Vagina (tissue), 2 donors: Measurements from ENCODE around the gene YIF1B.

ENCODE experiments used
- POLR2A ChIP-seq, 2 donors: fragments of 450-650 bp; IDR thresholded peaks; one replicate each; pipeline ENCODE4 v1.6.1; 2017; ENCODE audit warnings: antibody characterized with exemption in 2 of 2, mild to moderate bottlenecking in 2 of 2, moderate library complexity in 2 of 2
- POLR2AphosphoS5 ChIP-seq, 2 donors: sonication (generic); formaldehyde crosslinking; IDR thresholded peaks; one replicate each; pipeline ENCODE4 v1.9.0; 2017; ENCODE audit warnings: antibody characterized with exemption in 2 of 2, mild to moderate bottlenecking in 2 of 2, low read depth in 1 of 2; ENCODE audit not compliant: insufficient read depth in 1 of 2

GRCh38 chr19:38289955-38290354, 25.8 kb downstream of the YIF1B start:
- TF ChIP-seq POLR2A (IDR thresholded peaks at IDR 0.05), result no peak
- TF ChIP-seq POLR2AphosphoS5 (IDR thresholded peaks at IDR 0.05; ENCODE audit: insufficient read depth in 1 of 2, low read depth in 1 of 2), result no peak
